HG02938 (cell line): Measurements from ENCODE around the gene FMR1.

Source experiments
- ATAC-seq: cut with Tn5 transposase; IDR thresholded peaks from one replicate; pipeline ENCODE4 v1.9.1; 2021; ENCODE audit warnings: mild to moderate bottlenecking, moderate library complexity; ENCODE audit not compliant: unreplicated experiment

Gene FMR1

DNA sequence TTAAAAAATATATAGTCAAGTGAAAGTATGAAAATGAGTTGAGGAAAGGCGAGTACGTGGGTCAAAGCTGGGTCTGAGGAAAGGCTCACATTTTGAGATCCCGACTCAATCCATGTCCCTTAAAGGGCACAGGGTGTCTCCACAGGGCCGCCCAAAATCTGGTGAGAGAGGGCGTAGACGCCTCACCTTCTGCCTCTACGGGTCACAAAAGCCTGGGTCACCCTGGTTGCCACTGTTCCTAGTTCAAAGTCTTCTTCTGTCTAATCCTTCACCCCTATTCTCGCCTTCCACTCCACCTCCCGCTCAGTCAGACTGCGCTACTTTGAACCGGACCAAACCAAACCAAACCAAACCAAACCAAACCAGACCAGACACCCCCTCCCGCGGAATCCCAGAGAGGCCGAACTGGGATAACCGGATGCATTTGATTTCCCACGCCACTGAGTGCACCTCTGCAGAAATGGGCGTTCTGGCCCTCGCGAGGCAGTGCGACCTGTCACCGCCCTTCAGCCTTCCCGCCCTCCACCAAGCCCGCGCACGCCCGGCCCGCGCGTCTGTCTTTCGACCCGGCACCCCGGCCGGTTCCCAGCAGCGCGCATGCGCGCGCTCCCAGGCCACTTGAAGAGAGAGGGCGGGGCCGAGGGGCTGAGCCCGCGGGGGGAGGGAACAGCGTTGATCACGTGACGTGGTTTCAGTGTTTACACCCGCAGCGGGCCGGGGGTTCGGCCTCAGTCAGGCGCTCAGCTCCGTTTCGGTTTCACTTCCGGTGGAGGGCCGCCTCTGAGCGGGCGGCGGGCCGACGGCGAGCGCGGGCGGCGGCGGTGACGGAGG, at the start of gene FMR1:
Gene FMR1 (plus strand): TSS at position 728 of the 831 bp plus-strand sequence. CDS start 261 bp downstream, outside the sequence.
- peak; percentile 89 for ATAC-seq

- peak; percentile 99 for ATAC-seq
These were observed 35.7 kb upstream of the FMR1 start for GRCh38 chrX:147875866-147876596.

GRCh38 chrX:147876849-147877646, 34.7 kb upstream of the FMR1 start:
- no peak for ATAC-seq

GRCh38 chrX:147877726-147878125, 34.0 kb upstream of the FMR1 start:
- no peak for ATAC-seq

GRCh38 chrX:147884958-147885357, 26.8 kb upstream of the FMR1 start:
- peak; percentile 87 for ATAC-seq

DNA sequence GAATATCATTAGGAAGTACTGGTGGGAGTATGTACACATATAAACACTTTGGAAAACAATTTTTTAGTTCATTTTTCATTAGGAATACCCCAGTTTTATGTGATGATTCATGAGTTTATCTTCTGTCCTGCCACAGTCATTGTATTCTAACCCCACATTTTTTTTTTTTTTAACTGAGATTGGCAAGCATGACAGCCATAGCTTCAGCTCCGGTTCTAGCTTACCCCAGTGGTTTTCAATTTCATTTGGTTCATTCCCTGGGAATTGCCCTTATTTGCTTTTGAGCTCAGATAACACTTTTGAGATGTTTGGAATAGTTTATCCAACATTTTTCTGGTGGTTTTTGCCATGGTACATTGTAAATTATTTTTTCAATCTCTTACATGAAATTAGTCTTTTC, 21.0 kb upstream of the FMR1 start:
- ATAC-seq: no peak

GRCh38 chrX:147891896-147892295, 19.8 kb upstream of the FMR1 start:
- no peak for ATAC-seq

GRCh38 chrX:147893741-147894140, 18.0 kb upstream of the FMR1 start:
- ATAC-seq: no peak

GRCh38 chrX:147894366-147894963, 17.3 kb upstream of the FMR1 start:
- no peak for ATAC-seq

GRCh38 chrX:147897117-147897516, 14.6 kb upstream of the FMR1 start:
- ATAC-seq: no peak

- ATAC-seq: no peak
These were observed 12.8 kb upstream of the FMR1 start for GRCh38 chrX:147898951-147899350.

DNA sequence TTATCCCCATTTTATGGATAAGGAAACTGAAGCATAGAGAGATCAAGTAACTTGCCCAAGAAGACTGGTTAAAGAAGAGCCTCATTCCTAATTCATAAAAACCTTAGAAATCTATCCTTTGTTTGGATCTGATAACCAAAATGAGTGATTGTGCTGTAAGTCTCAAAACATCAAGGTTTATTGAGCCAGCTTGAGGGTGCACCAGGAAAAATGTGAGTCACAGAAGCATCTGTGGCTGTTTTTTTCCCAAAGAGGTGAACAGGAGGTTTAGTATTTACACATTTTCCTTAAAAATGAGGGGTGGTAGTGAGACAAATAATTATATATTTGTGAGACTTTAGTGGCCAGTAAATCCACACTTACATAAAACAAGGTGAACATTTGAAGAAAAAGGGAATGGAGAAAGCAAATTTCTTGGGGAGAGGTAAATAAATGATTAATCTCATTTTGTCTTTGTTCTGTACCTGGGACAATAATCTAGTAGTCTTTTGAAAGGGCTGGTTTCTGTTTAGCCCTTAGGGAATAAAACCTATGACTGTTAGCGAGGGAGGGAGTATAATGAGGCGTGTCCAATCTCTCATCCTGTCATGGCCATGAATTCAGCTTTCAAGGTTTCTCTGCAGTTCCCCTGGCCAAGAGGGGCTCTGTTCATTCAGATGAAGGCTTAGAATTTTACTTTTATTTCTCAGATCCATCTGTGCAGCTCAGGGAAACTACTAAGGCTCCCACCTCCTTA, 12.2 kb upstream of the FMR1 start:
- peak; percentile 98 for ATAC-seq

GRCh38 chrX:147900349-147900748, 11.4 kb upstream of the FMR1 start:
- no peak for ATAC-seq

GRCh38 chrX:147901461-147902126, 10.1 kb upstream of the FMR1 start:
- no peak for ATAC-seq

- ATAC-seq: no peak
These were observed 9.4 kb upstream of the FMR1 start for GRCh38 chrX:147902270-147902669.

DNA sequence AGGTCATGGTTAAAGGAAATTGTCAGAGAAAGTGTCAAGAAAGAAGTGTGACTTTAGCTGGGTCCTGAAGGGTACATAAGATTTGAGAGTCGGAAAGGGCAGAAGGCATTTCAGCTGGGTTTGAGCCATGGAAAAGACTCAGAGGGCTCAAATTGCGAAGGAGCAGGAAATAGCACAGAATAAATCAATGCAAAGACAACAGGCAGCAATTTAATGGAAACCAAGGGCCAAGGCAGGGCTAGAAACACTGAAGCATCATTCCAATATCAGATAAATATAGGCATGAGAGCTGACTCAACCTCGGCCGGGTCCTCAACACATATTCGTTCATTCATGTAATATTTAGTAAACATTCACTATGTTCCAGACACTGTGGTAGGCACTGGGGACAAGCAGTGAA, 3.6 kb upstream of the FMR1 start:
- ATAC-seq: no peak

- ATAC-seq: no peak
These were observed 1.1 kb upstream of the FMR1 start for GRCh38 chrX:147910607-147911006.

GRCh38 chrX:147912093-147912801, 528 bp downstream of the FMR1 start:
- peak; percentile 36 for ATAC-seq

- no peak for ATAC-seq
These were observed 1.9 kb downstream of the FMR1 start for GRCh38 chrX:147913570-147913969.
